DOHH2 (cell line): ENCODE results near the gene C19orf67.
A peak's percentile ranks its signal among the peaks of the same experiment; 100 is the strongest.

Source experiments
- H3F3A ChIP-seq: fragments of 200-600 bp; sonication (generic), shearing (Covaris generic); 2 replicates; pipeline ENCODE4 v1.6.0; 2016; ENCODE audit warnings: antibody characterized with exemption, mild to moderate bottlenecking; ENCODE audit not compliant: control insufficient read depth, insufficient read depth
- H3K27ac ChIP-seq: fragments of 200-600 bp; sonication (generic); 2 replicates; pipeline ENCODE4 v1.5.1; 2014; ENCODE audit warnings: low read depth, mild to moderate bottlenecking, low read length, moderate library complexity
- H3K27me3 ChIP-seq: fragments of 200-600 bp; sonication (generic); 2 replicates; pipeline ENCODE4 v1.6.1; 2014; ENCODE audit warnings: mild to moderate bottlenecking, low read length, mixed read lengths; ENCODE audit not compliant: control insufficient read depth
- H3K36me3 ChIP-seq: fragments of 200-600 bp; sonication (generic); 2 replicates; pipeline ENCODE4 v1.6.1; 2014; ENCODE audit warnings: mild to moderate bottlenecking, low read length, moderate library complexity, mixed read lengths; ENCODE audit not compliant: control insufficient read depth
- H3K4me1 ChIP-seq: fragments of 200-600 bp; sonication (generic); 2 replicates; pipeline ENCODE4 v1.6.1; 2014; ENCODE audit warnings: mild to moderate bottlenecking, low read length, mixed read lengths; ENCODE audit not compliant: control insufficient read depth
- H3K4me2 ChIP-seq: fragments of 200-600 bp; sonication (generic); 2 replicates; pipeline ENCODE4 v1.6.0; 2014; ENCODE audit warnings: mild to moderate bottlenecking, low read length, moderate library complexity
- H3K4me3 ChIP-seq: fragments of 200-600 bp; sonication (generic); 2 replicates; pipeline ENCODE4 v1.5.1; 2014; ENCODE audit warnings: mild to moderate bottlenecking, low read length, mixed read lengths
- H3K79me2 ChIP-seq: fragments of 200-600 bp; sonication (generic); 2 replicates; pipeline ENCODE4 v1.6.1; 2014; ENCODE audit warnings: mild to moderate bottlenecking, low read length, mixed read lengths; ENCODE audit not compliant: control insufficient read depth
- H3K9me2 ChIP-seq: fragments of 200-600 bp; sonication (generic); replicated peaks from 2 replicates; pipeline ENCODE4 v1.6.1; 2014; ENCODE audit warnings: mild to moderate bottlenecking, low read length, mixed read lengths; ENCODE audit not compliant: control insufficient read depth
- H3K9me3 ChIP-seq: fragments of 200-600 bp; sonication (generic); 2 replicates; pipeline ENCODE4 v1.6.1; 2014; ENCODE audit warnings: antibody characterized with exemption, low read length, mixed read lengths; ENCODE audit not compliant: control insufficient read depth, insufficient read depth
- H4K20me1 ChIP-seq: fragments of 200-600 bp; sonication (generic); 2 replicates; pipeline ENCODE4 v1.6.0; 2014; ENCODE audit warnings: low read depth, mild to moderate bottlenecking, antibody characterized with exemption, low read length, moderate library complexity; ENCODE audit not compliant: control insufficient read depth, insufficient read depth
- EZH2phosphoT487 ChIP-seq: fragments of 200-600 bp; sonication (generic); IDR thresholded peaks from 2 replicates; pipeline ENCODE4 v1.6.1; 2017; ENCODE audit warnings: borderline replicate concordance, mild to moderate bottlenecking, antibody characterized with exemption, low read length, moderate library complexity, mixed read lengths
- TF ChIP-seq, protein P1 (sequence below): fragments of 200-600 bp; sonication (generic); IDR thresholded peaks from one replicate; pipeline ENCODE4 v1.5.1; 2014; ENCODE audit warnings: antibody characterized with exemption, mild to moderate bottlenecking, low read depth, low read length; ENCODE audit not compliant: poor library complexity, severe bottlenecking

C19orf67 gene

DNA sequence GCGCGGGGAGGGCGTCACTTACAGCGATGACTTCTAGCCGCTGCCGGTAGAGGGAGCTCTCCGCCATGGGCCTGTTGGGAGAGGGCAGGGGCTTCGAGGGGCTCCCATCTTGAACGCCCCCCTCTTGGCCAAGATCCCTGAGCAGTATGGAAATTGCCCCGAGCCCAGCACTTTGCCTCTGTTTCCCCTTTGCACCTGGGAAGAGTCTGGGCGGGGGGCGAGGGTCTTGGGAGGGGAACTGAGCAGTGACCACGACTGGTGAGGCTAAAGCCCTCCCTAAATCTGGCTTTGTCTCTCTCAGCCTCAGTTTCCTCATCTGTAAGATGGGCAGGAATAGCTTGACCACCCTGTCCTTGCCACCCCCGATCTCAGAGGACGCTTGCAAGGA lies 26.5 kb downstream of the C19orf67 start:
- Histone ChIP-seq H3K36me3 (no peaks in the 10 kb centered on the region), H4K20me1 (no peaks in the 10 kb centered on the region), H3K27me3 (peaks cover 33% of the 10 kb centered on the region), H3K79me2 (no peaks in the 10 kb centered on the region), H3K4me1 (peaks cover 27% of the 10 kb centered on the region), H3K4me3 (no peak overlapping the region), H3K9me3 (no peaks in the 10 kb centered on the region), H3F3A (no peaks in the 10 kb centered on the region), H3K9me2 (no peaks in the 10 kb centered on the region), H3K27ac (no peak overlapping the region), H3K4me2 (peak overlapping the region; percentile 21; the same call in 1 of the 2 replicates)
- TF ChIP-seq, protein P1, sequence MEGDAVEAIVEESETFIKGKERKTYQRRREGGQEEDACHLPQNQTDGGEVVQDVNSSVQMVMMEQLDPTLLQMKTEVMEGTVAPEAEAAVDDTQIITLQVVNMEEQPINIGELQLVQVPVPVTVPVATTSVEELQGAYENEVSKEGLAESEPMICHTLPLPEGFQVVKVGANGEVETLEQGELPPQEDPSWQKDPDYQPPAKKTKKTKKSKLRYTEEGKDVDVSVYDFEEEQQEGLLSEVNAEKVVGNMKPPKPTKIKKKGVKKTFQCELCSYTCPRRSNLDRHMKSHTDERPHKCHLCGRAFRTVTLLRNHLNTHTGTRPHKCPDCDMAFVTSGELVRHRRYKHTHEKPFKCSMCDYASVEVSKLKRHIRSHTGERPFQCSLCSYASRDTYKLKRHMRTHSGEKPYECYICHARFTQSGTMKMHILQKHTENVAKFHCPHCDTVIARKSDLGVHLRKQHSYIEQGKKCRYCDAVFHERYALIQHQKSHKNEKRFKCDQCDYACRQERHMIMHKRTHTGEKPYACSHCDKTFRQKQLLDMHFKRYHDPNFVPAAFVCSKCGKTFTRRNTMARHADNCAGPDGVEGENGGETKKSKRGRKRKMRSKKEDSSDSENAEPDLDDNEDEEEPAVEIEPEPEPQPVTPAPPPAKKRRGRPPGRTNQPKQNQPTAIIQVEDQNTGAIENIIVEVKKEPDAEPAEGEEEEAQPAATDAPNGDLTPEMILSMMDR = peak; percentile 96
- TF ChIP-seq EZH2phosphoT487 = no peak

DNA sequence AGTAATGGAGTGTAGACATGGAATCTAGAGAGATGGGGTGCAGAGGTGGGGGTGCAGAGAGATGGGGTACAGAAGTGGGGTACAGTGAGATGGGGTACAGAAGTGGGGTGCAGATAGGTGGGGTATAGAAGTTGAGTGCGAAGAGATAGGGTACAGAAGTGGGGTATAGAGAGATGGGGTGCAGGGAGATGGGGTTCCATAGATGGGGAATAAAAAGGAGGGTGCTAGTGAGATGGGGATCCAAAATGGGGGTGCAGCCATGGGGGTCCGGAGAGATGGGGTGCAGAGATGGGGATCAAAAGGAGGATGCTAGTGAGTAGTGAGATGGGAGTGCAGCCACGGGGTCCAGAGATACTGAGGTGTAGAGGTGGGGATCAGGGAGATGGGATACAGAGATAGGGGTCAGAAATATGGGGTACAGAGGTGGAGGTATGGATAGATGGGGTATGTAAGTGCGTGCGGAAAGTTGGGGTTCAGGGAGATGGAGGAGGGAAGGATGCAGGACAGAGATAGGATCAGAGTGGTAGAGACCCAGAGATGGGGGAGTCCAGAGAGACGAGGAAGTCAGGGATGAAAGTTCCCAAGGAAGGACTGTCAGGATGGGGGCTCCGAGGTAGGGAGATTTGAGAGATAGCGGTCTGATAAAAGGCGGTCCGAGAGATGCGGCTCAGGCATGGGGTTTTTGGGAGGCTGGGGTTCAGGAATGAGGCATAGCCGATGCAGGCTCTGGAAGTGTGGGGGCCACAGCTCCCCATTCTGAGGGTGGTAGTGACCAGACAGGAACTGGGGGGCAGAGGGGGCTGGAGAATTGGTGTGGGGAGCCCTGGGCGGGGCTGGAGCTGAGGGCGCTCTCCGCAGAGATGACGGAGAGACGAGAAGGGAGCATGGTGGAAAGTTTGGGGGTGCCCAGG lies 27.1 kb downstream of the C19orf67 start:
- no peak overlapping the region for H3K4me3 ChIP-seq
- no peaks in the 10 kb centered on the region for H3K9me3 ChIP-seq
- H3K27me3 ChIP-seq = peaks cover 33% of the 10 kb centered on the region
- no peak for TF ChIP-seq EZH2phosphoT487
- TF ChIP-seq, protein P1 = no peak
- no peaks in the 10 kb centered on the region for H3K9me2 ChIP-seq
- no peaks in the 10 kb centered on the region for H3K79me2 ChIP-seq
- no peaks in the 10 kb centered on the region for H4K20me1 ChIP-seq
- H3K36me3 ChIP-seq = no peaks in the 10 kb centered on the region
- H3K4me2 ChIP-seq = peak overlapping the region; percentile 37; the same call in 1 of the 2 replicates
- no peaks in the 10 kb centered on the region for H3F3A ChIP-seq
- peaks cover 27% of the 10 kb centered on the region for H3K4me1 ChIP-seq
- no peak overlapping the region for H3K27ac ChIP-seq

DNA sequence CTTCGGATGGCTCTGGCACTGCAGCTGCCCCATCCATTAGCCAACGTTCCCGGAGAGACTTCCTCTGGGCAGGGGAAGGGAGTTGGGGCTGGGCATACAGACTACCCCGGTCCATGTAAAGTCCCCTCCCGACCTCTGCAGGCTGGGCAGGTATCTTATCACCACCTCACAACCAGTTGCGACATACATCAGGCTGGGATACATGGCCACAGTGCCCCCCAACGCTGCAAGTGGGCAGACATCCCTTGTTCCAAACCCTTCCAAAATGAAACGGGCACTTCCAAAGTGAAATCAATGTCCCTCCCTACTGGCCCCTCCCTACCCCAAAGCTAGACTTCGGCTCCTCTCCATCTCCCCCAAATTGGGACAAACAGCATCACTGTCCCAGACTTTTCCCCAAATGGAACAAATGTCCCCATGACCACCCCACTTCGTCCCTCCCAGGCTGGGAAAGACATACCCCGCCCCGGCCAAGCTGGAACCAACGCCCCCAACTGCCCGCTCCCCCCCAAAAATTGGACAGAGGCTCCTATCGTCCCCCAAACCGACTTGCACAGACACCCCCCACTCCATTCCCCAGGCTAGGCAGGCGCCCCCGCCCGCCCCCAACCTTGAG lies 28.7 kb downstream of the C19orf67 start:
- Histone ChIP-seq H3K4me2 (peak overlapping the region; percentile 19; the same call in 1 of the 2 replicates), H3K9me3 (no peaks in the 10 kb centered on the region), H3K79me2 (no peaks in the 10 kb centered on the region), H3K4me1 (peaks cover 27% of the 10 kb centered on the region), H3K36me3 (no peaks in the 10 kb centered on the region), H3K4me3 (no peak overlapping the region), H4K20me1 (no peaks in the 10 kb centered on the region), H3K9me2 (no peaks in the 10 kb centered on the region), H3K27me3 (peaks cover 33% of the 10 kb centered on the region), H3K27ac (no peak overlapping the region), H3F3A (no peaks in the 10 kb centered on the region)
- TF ChIP-seq, protein P1 = no peak
- no peak for TF ChIP-seq EZH2phosphoT487
